ENCODE measurements around the gene MINDY2. TPM values are rescaled to one million over a fixed set of nuclear protein-coding genes. Genes with fewer than 3 reads are reported as not detected.

MINDY2 gene
- total RNA-seq, 1 experiment from 2014 or later = 25.5 TPM

- no peaks in the 10 kb centered on the region for H3K36me3 ChIP-seq (ENCODE audit: control insufficient read depth, insufficient read depth, low read length)
- Mint-ChIP-seq H3K27me3 (ENCODE audit: insufficient read depth, unreplicated experiment) (no peaks in the 10 kb centered on the region), H3K4me1 (ENCODE audit: low read depth, unreplicated experiment) (peaks cover 6% of the 10 kb centered on the region), H3K27ac (ENCODE audit: unreplicated experiment) (no peak overlapping the region), H3K9me3 (ENCODE audit: unreplicated experiment) (no peaks in the 10 kb centered on the region), H3K36me3 (ENCODE audit: insufficient read depth, unreplicated experiment) (peaks cover 15% of the 10 kb centered on the region), H3K4me3 (ENCODE audit: unreplicated experiment) (no peak overlapping the region)
- H3K27me3 ChIP-seq (replicated peaks; ENCODE audit: control insufficient read depth, insufficient read depth, low read length) = no peaks in the 10 kb centered on the region
- ChIA-PET CTCF (no interaction called here), POLR2A (no interaction called here)
- no peak overlapping the region for H3K4me3 ChIP-seq (ENCODE audit: low read depth, low read length)
- DNase-seq = no peak
- peaks cover 13% of the 10 kb centered on the region for H3K4me1 ChIP-seq
- intact Hi-C loops (cut with micrococcal nuclease; ENCODE audit: unreplicated experiment) = loop anchor here (10.0 kb wide), 1 partner anchor 311 kb away; no protein-coding TSS in a partner anchor
- no peaks in the 10 kb centered on the region for H3K9me3 ChIP-seq
- TF ChIP-seq, protein P1, sequence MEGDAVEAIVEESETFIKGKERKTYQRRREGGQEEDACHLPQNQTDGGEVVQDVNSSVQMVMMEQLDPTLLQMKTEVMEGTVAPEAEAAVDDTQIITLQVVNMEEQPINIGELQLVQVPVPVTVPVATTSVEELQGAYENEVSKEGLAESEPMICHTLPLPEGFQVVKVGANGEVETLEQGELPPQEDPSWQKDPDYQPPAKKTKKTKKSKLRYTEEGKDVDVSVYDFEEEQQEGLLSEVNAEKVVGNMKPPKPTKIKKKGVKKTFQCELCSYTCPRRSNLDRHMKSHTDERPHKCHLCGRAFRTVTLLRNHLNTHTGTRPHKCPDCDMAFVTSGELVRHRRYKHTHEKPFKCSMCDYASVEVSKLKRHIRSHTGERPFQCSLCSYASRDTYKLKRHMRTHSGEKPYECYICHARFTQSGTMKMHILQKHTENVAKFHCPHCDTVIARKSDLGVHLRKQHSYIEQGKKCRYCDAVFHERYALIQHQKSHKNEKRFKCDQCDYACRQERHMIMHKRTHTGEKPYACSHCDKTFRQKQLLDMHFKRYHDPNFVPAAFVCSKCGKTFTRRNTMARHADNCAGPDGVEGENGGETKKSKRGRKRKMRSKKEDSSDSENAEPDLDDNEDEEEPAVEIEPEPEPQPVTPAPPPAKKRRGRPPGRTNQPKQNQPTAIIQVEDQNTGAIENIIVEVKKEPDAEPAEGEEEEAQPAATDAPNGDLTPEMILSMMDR (IDR thresholded peaks at IDR 0.05; ENCODE audit: insufficient read depth in 1 of 2, low read depth in 1 of 2, low read length in 1 of 2, severe bottlenecking in 1 of 2, unreplicated experiment in 1 of 2) = no peak
- BruUV-seq (replicated peaks) = no TSS peak
These were observed 4.3 kb downstream of the MINDY2 start for GRCh38 chr15:58775402-58775801.

DNA sequence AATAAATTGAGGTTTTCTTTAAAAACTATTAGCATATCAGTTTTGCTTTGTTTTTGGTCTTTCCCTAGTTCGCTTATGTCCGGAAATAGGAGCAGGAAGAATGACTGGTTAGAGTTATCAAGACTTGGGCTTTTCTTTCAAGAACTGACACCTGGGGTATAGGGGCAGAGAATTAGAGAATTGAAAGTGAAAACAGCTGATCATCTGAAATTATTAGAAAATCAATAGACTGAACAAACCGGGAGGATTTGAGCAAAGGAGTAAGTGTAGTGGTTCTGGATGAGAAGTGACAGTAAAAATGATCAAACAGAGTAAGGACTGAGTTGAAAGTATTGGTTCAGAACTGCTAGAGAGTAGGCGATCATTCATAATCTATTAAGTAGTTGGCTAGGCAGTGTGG is 6.0 kb downstream of the MINDY2 start:
- no peak for DNase-seq
- intact Hi-C loops (cut with micrococcal nuclease; ENCODE audit: unreplicated experiment) = loop anchor here (10.0 kb wide), 1 partner anchor 312 kb away; no protein-coding TSS in a partner anchor
- Mint-ChIP-seq H3K4me3 (ENCODE audit: unreplicated experiment) (no peak overlapping the region), H3K4me1 (ENCODE audit: low read depth, unreplicated experiment) (peaks cover 6% of the 10 kb centered on the region), H3K27ac (ENCODE audit: unreplicated experiment) (no peak overlapping the region), H3K9me3 (ENCODE audit: unreplicated experiment) (no peaks in the 10 kb centered on the region), H3K36me3 (ENCODE audit: insufficient read depth, unreplicated experiment) (peaks cover 5% of the 10 kb centered on the region), H3K27me3 (ENCODE audit: insufficient read depth, unreplicated experiment) (no peaks in the 10 kb centered on the region)
- H3K36me3 ChIP-seq (ENCODE audit: control insufficient read depth, insufficient read depth, low read length) = no peaks in the 10 kb centered on the region
- H3K4me3 ChIP-seq (ENCODE audit: low read depth, low read length) = no peak overlapping the region
- TF ChIP-seq, protein P1 (IDR thresholded peaks at IDR 0.05; ENCODE audit: insufficient read depth in 1 of 2, low read depth in 1 of 2, low read length in 1 of 2, severe bottlenecking in 1 of 2, unreplicated experiment in 1 of 2) = no peak
- POLR2A ChIA-PET = no interaction called here
- peaks cover 13% of the 10 kb centered on the region for H3K4me1 ChIP-seq
- no TSS peak for BruUV-seq (replicated peaks)
- H3K27me3 ChIP-seq (replicated peaks; ENCODE audit: control insufficient read depth, insufficient read depth, low read length) = no peaks in the 10 kb centered on the region
- no peaks in the 10 kb centered on the region for H3K9me3 ChIP-seq
- CTCF ChIA-PET = no interaction called here

DNA sequence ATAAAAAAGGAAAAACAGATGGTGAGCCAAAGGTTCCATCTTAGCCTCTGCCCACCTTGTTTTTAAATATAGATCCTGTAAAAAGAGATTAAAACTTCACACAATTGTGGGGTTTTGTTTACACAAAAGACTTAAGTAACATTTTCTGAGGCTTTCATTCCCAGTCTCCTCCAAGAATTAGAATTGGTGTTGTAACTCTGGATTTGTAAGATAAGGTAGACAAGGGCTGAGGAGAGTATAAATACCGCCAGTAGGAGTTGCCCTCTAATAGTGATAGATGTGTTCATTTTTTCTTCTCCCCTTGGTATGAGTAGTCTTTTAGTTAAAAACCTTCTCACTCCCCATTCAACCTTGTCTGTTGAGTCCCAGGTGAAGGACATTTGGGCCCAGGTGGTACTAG is 8.5 kb downstream of the MINDY2 start:
- TF ChIP-seq, protein P1 (IDR thresholded peaks at IDR 0.05; ENCODE audit: insufficient read depth in 1 of 2, low read depth in 1 of 2, low read length in 1 of 2, severe bottlenecking in 1 of 2, unreplicated experiment in 1 of 2) = no peak
- ChIA-PET POLR2A (no interaction called here), CTCF (no interaction called here)
- Histone ChIP-seq H3K27me3 (replicated peaks; ENCODE audit: control insufficient read depth, insufficient read depth, low read length) (no peaks in the 10 kb centered on the region), H3K36me3 (ENCODE audit: control insufficient read depth, insufficient read depth, low read length) (no peaks in the 10 kb centered on the region; the same call in 1 of the 2 replicates), H3K4me3 (ENCODE audit: low read depth, low read length) (no peak overlapping the region), H3K9me3 (no peaks in the 10 kb centered on the region), H3K4me1 (peaks cover 7% of the 10 kb centered on the region)
- Mint-ChIP-seq H3K27ac (ENCODE audit: unreplicated experiment) (no peak overlapping the region), H3K9me3 (ENCODE audit: unreplicated experiment) (no peaks in the 10 kb centered on the region), H3K4me3 (ENCODE audit: unreplicated experiment) (no peak overlapping the region), H3K27me3 (ENCODE audit: insufficient read depth, unreplicated experiment) (no peaks in the 10 kb centered on the region), H3K4me1 (ENCODE audit: low read depth, unreplicated experiment) (peaks cover 6% of the 10 kb centered on the region), H3K36me3 (ENCODE audit: insufficient read depth, unreplicated experiment) (peaks cover 13% of the 10 kb centered on the region)
- intact Hi-C loops (cut with micrococcal nuclease; ENCODE audit: unreplicated experiment) = loop anchor here (10.0 kb wide), 1 partner anchor 315 kb away; no protein-coding TSS in a partner anchor
- BruUV-seq (replicated peaks) = no TSS peak
- DNase-seq = no peak

Measured in Caco-2 (cell line).